Calu3 (cell line): Measurements from ENCODE around the gene PTPN1. TPM values are rescaled to one million over a fixed set of nuclear protein-coding genes. Genes with fewer than 3 reads are reported as not detected.

Experiments used
- BruUV-seq: library from RNA; stranded (reverse); fragments of 400-500 nt; replicated peaks from 2 replicates; lab custom pipeline; 2021; lab: Mats Ljungman, UMichigan
- CTCF ChIA-PET: fragments of 300-600 bp; sonication (Branson Sonifier 250); formaldehyde crosslinking; loops from one replicate; lab custom pipeline; 2022; ENCODE audit warnings: antibody characterized with exemption; lab: Charles Lee
- DNase-seq: peaks from one replicate; pipeline ENCODE4 v3.0.0; 2022
- H3K27ac Mint-ChIP-seq: one replicate; pipeline ENCODE4 v1.8.0; 2022; ENCODE audit warnings: mixed read lengths; ENCODE audit not compliant: unreplicated experiment
- H3K27me3 Mint-ChIP-seq: one replicate; pipeline ENCODE4 v1.8.0; 2022; ENCODE audit warnings: mixed read lengths; ENCODE audit not compliant: unreplicated experiment
- H3K36me3 Mint-ChIP-seq: one replicate; pipeline ENCODE4 v1.8.0; 2022; ENCODE audit warnings: mild to moderate bottlenecking, moderate library complexity, mixed read lengths; ENCODE audit not compliant: insufficient read depth, unreplicated experiment
- H3K4me1 Mint-ChIP-seq: one replicate; pipeline ENCODE4 v1.8.0; 2022; ENCODE audit warnings: mild to moderate bottlenecking, low read depth, mixed read lengths; ENCODE audit not compliant: unreplicated experiment
- H3K4me3 Mint-ChIP-seq: one replicate; pipeline ENCODE4 v1.8.0; 2022; ENCODE audit warnings: mild to moderate bottlenecking, low read depth, moderate library complexity, mixed read lengths; ENCODE audit not compliant: unreplicated experiment
- H3K9me3 Mint-ChIP-seq: one replicate; pipeline ENCODE4 v1.8.0; 2022; ENCODE audit warnings: low read depth, mixed read lengths; ENCODE audit not compliant: unreplicated experiment
- intact Hi-C: fragments of 100-400 bp; cut with micrococcal nuclease; formaldehyde crosslinking; loops from one replicate; pipeline ENCODE4 v1.10.0; 2022; ENCODE audit not compliant: unreplicated experiment
- total RNA-seq: library from RNA; stranded (reverse); gene quantifications from 2 replicates; pipeline ENCODE4 v1.2.3, GENCODE V29; 2022
- TF ChIP-seq, protein P1 (sequence below): fragments of 200-600 bp; IDR thresholded peaks from one replicate; pipeline ENCODE4 v1.8.0; 2022; ENCODE audit warnings: antibody characterized with exemption; ENCODE audit not compliant: unreplicated experiment

The PTPN1 gene
- total RNA-seq, 1 experiment from 2014 or later: 58.5 TPM

DNA sequence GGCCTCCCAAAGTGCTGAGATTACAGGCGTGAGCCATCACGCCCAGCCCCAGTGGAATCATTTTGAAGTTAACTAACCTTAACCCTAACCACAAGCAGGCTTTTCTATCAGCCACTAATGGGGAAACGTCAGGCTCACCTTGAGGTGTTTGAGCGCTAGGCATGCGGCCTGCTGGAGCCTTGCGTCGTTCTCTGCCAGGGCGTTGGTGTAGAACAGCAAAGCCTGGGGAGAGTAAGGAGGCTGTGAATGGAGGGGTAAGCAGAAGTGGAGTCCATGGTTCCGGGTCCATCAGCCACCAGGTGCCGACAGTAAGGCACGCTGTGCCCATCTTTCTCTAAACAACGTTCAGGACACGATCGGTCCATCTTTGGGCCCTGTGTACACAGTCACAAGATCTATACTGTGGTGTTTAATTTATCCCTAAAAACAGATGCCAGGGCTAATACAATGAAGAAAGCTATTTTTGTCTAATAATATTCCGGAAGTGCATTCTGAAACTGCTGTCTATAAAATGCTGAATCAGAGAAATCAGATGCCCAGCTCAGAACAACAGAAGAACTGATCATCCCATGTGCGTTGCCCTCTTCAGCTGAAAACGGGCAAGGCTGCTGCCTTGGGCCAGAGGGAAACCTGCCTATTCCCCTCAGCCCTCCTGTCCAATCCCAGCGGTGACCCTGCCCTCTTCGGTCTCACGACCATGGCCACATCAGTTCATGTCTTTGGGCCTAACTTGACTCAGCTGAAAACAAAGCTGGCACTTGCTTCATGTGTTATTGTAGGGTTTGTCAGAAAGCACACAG lies 79.6 kb downstream of the PTPN1 start:
- no peak overlapping the region for H3K27ac Mint-ChIP-seq
- no peaks in the 10 kb centered on the region for H3K9me3 Mint-ChIP-seq
- intact Hi-C loops: no loop called here
- TF ChIP-seq, protein P1, sequence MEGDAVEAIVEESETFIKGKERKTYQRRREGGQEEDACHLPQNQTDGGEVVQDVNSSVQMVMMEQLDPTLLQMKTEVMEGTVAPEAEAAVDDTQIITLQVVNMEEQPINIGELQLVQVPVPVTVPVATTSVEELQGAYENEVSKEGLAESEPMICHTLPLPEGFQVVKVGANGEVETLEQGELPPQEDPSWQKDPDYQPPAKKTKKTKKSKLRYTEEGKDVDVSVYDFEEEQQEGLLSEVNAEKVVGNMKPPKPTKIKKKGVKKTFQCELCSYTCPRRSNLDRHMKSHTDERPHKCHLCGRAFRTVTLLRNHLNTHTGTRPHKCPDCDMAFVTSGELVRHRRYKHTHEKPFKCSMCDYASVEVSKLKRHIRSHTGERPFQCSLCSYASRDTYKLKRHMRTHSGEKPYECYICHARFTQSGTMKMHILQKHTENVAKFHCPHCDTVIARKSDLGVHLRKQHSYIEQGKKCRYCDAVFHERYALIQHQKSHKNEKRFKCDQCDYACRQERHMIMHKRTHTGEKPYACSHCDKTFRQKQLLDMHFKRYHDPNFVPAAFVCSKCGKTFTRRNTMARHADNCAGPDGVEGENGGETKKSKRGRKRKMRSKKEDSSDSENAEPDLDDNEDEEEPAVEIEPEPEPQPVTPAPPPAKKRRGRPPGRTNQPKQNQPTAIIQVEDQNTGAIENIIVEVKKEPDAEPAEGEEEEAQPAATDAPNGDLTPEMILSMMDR: no peak
- no TSS peak for BruUV-seq
- DNase-seq: no peak
- CTCF ChIA-PET: interaction anchor here (0.6 kb wide), 1 partner anchor 195 kb away, joined by 3 read pairs; no protein-coding TSS in a partner anchor
- no peaks in the 10 kb centered on the region for H3K27me3 Mint-ChIP-seq
- no peak overlapping the region for H3K4me3 Mint-ChIP-seq
- peaks cover 65% of the 10 kb centered on the region for H3K36me3 Mint-ChIP-seq
- no peaks in the 10 kb centered on the region for H3K4me1 Mint-ChIP-seq

GRCh38 chr20:50590348-50590664 lies 80.1 kb downstream of the PTPN1 start:
- DNase-seq: no peak
- H3K27ac Mint-ChIP-seq: no peak overlapping the region
- no peaks in the 10 kb centered on the region for H3K9me3 Mint-ChIP-seq
- H3K36me3 Mint-ChIP-seq: peaks cover 66% of the 10 kb centered on the region
- H3K27me3 Mint-ChIP-seq: no peaks in the 10 kb centered on the region
- intact Hi-C loops: no loop called here
- H3K4me1 Mint-ChIP-seq: peaks cover 3% of the 10 kb centered on the region
- CTCF ChIA-PET: no interaction called here
- no peak overlapping the region for H3K4me3 Mint-ChIP-seq
- BruUV-seq: no TSS peak
- TF ChIP-seq, protein P1: no peak

- Mint-ChIP-seq H3K27ac (peak overlapping the region; percentile 8), H3K27me3 (peaks cover 9% of the 10 kb centered on the region), H3K4me1 (peaks cover 14% of the 10 kb centered on the region), H3K4me3 (no peak overlapping the region), H3K9me3 (no peaks in the 10 kb centered on the region), H3K36me3 (peaks cover 76% of the 10 kb centered on the region)
- intact Hi-C loops: no loop called here
- no peak for DNase-seq
- CTCF ChIA-PET: no interaction called here
- BruUV-seq: no TSS peak
- TF ChIP-seq, protein P1: no peak
Measured at GRCh38 chr20:50591233-50591852, 81.2 kb downstream of the PTPN1 start.

DNA sequence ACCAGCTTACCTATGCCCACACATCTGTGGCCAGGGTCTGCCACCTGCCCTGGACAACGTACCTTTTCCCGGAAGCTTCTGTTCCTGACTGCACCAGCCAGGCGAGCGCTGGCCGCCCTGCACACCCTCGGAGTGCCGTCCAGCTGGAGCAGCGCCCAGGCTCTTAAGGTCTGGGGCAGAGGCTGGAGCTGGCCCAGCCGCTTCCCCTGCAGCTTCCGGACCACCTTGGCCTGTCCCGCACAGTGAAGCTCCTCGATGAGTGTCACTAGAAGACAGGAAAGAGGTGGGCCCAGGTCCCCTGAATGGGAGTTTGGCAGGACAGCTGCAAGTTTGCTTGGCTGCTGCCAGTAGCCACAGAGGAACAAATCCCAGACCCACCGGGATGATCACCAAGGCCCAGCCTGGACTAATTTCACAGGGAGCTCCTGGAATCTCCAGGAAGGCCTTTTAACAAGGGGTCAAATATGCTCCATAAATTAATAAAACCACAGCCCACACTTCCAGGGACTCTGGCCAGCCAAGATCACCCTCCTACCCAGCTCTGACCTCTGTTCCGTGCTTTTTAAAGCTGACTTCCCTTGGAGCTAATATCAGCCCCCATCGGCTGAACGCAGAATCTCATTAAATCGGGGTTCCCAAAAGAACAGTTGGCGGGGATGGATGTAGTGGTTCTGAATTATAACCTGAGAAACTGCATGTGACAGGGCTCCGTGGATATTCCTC lies 82.3 kb downstream of the PTPN1 start:
- intact Hi-C loops: no loop called here
- CTCF ChIA-PET: no interaction called here
- TF ChIP-seq, protein P1: no peak

More for the DNA sequence above, 82.3 kb downstream of the PTPN1 start:
- H3K36me3 Mint-ChIP-seq: peaks cover 82% of the 10 kb centered on the region
- no peak overlapping the region for H3K27ac Mint-ChIP-seq
- no peak for DNase-seq
- peaks cover 20% of the 10 kb centered on the region for H3K27me3 Mint-ChIP-seq
- no TSS peak for BruUV-seq
- no peaks in the 10 kb centered on the region for H3K9me3 Mint-ChIP-seq
- H3K4me3 Mint-ChIP-seq: no peak overlapping the region
- peaks cover 25% of the 10 kb centered on the region for H3K4me1 Mint-ChIP-seq
